ENCODE measurements around the gene OGFOD2.

OGFOD2 gene

GRCh38 chr12:122951979-122952892, 22.8 kb upstream of the OGFOD2 start:
- DNase-seq, result no peak

GRCh38 chr12:122955156-122955555, 19.9 kb upstream of the OGFOD2 start:
- DNase-seq, result no peak

GRCh38 chr12:122956035-122956434, 19.0 kb upstream of the OGFOD2 start:
- DNase-seq, result no peak

GRCh38 chr12:122958198-122958888, 16.7 kb upstream of the OGFOD2 start:
- no peak for DNase-seq

- DNase-seq, result no peak
Measured at GRCh38 chr12:122959566-122960192, 15.4 kb upstream of the OGFOD2 start.

- no peak for DNase-seq
Measured at GRCh38 chr12:122960193-122960569, 14.9 kb upstream of the OGFOD2 start.

GRCh38 chr12:122961531-122962329, 13.3 kb upstream of the OGFOD2 start:
- no peak for DNase-seq

- DNase-seq, result no peak
Measured at GRCh38 chr12:122963941-122964265, 11.1 kb upstream of the OGFOD2 start.

- DNase-seq, result no peak
Measured at GRCh38 chr12:122964439-122965257, 10.4 kb upstream of the OGFOD2 start.

GRCh38 chr12:122965321-122965751, 9.7 kb upstream of the OGFOD2 start:
- no peak for DNase-seq

GRCh38 chr12:122965851-122966742, 8.9 kb upstream of the OGFOD2 start, which contains the start of gene ABCB9:
ABCB9 (minus strand) TSS chr12:122966463; CDS start chr12:122960235, 6,228 bp downstream.
- DNase-seq, result no peak

- DNase-seq, result no peak
Measured at GRCh38 chr12:122966743-122967550, 8.1 kb upstream of the OGFOD2 start.

- DNase-seq, result no peak
Measured at GRCh38 chr12:122968104-122968503, 6.9 kb upstream of the OGFOD2 start.

GRCh38 chr12:122969676-122970075, 5.4 kb upstream of the OGFOD2 start:
- no peak for DNase-seq

- DNase-seq, result no peak
Measured at GRCh38 chr12:122974274-122974891, 661 bp upstream of the OGFOD2 start.

GRCh38 chr12:122975790-122976647, 975 bp downstream of the OGFOD2 start:
- no peak for DNase-seq

- no peak for DNase-seq
Measured at GRCh38 chr12:122976648-122976975, 1.6 kb downstream of the OGFOD2 start.

GRCh38 chr12:122977153-122977552, 2.1 kb downstream of the OGFOD2 start:
- no peak for DNase-seq
